ENCODE data around the gene JTB.

Gene JTB

GRCh38 chr1:153953859-153954365 lies 23.6 kb downstream of the JTB start:
- DNase-seq (ENCODE audit: low spot score): peak; percentile 94

- no peak for DNase-seq (ENCODE audit: low spot score)
Measured at GRCh38 chr1:153951801-153952200, 25.7 kb downstream of the JTB start.

- DNase-seq (ENCODE audit: low spot score): no peak
Measured at GRCh38 chr1:153951183-153951582, 26.3 kb downstream of the JTB start.

- peak; percentile 100 for DNase-seq (ENCODE audit: low spot score)
Measured at GRCh38 chr1:153946622-153947241, 30.7 kb downstream of the JTB start, which contains the start of gene DENND4B. Gene DENND4B (minus strand): TSS chr1:153946718. CDS start chr1:153944374, 2,344 bp downstream.

GRCh38 chr1:153945795-153946621 lies 31.5 kb downstream of the JTB start:
- peak; percentile 69 for DNase-seq (ENCODE audit: low spot score)

- DNase-seq (ENCODE audit: low spot score): no peak
Measured at GRCh38 chr1:153945131-153945794, 32.2 kb downstream of the JTB start.

GRCh38 chr1:153944827-153945117 lies 32.7 kb downstream of the JTB start:
- DNase-seq (ENCODE audit: low spot score): no peak

- no peak for DNase-seq (ENCODE audit: low spot score)
Measured at GRCh38 chr1:153944005-153944826, 33.3 kb downstream of the JTB start.

- DNase-seq (ENCODE audit: low spot score): no peak
Measured at GRCh38 chr1:153942766-153943549, 34.5 kb downstream of the JTB start.

GRCh38 chr1:153941826-153942725 lies 35.4 kb downstream of the JTB start:
- DNase-seq (ENCODE audit: low spot score): no peak

- no peak for DNase-seq (ENCODE audit: low spot score)
Measured at GRCh38 chr1:153940756-153941155, 36.7 kb downstream of the JTB start.

- DNase-seq (ENCODE audit: low spot score): no peak
Measured at GRCh38 chr1:153939476-153939875, 38.0 kb downstream of the JTB start.

- no peak for DNase-seq (ENCODE audit: low spot score)
Measured at GRCh38 chr1:153938996-153939395, 38.5 kb downstream of the JTB start.

- no peak for DNase-seq (ENCODE audit: low spot score)
Measured at GRCh38 chr1:153937331-153937730, 40.1 kb downstream of the JTB start.

GRCh38 chr1:153936011-153936802 lies 41.3 kb downstream of the JTB start:
- no peak for DNase-seq (ENCODE audit: low spot score)

GRCh38 chr1:153934746-153935145 lies 42.7 kb downstream of the JTB start:
- DNase-seq (ENCODE audit: low spot score): no peak

- no peak for DNase-seq (ENCODE audit: low spot score)
Measured at GRCh38 chr1:153933955-153934354, 43.5 kb downstream of the JTB start.

GRCh38 chr1:153933430-153933829 lies 44.0 kb downstream of the JTB start:
- DNase-seq (ENCODE audit: low spot score): no peak

Data from HuH-7 (cell line).